HG02759 (cell line): ENCODE measurements around the gene MFAP5.

Experiments used
- ATAC-seq: cut with Tn5 transposase; IDR thresholded peaks from one replicate; pipeline ENCODE4 v1.9.1; 2021; ENCODE audit warnings: mild to moderate bottlenecking, moderate library complexity; ENCODE audit not compliant: unreplicated experiment

The MFAP5 gene

GRCh38 chr12:8662593-8662992, at the start of gene MFAP5:
Gene MFAP5, minus strand, starts transcription at chr12:8662826. Its CDS starts 722 bp downstream, at chr12:8662104.
- ATAC-seq = no peak

- ATAC-seq = no peak
Measured at GRCh38 chr12:8709124-8709830, 46.7 kb upstream of the MFAP5 start.

GRCh38 chr12:8702159-8702558, 39.5 kb upstream of the MFAP5 start:
- no peak for ATAC-seq

- ATAC-seq = no peak
Measured at GRCh38 chr12:8701046-8701660, 38.5 kb upstream of the MFAP5 start.

- no peak for ATAC-seq
Measured at GRCh38 chr12:8699714-8700113, 37.1 kb upstream of the MFAP5 start.

- no peak for ATAC-seq
Measured at GRCh38 chr12:8698879-8699278, 36.3 kb upstream of the MFAP5 start.

GRCh38 chr12:8698132-8698851, 35.7 kb upstream of the MFAP5 start:
- ATAC-seq = peak; percentile 45

GRCh38 chr12:8697476-8698131, 35.0 kb upstream of the MFAP5 start, which contains the start of gene RIMKLB:
Gene RIMKLB, plus strand, starts transcription at chr12:8697991. Its CDS starts 15,876 bp downstream, at chr12:8713867.
- ATAC-seq = peak; percentile 89

GRCh38 chr12:8697120-8697475, 34.5 kb upstream of the MFAP5 start:
- peak; percentile 23 for ATAC-seq

GRCh38 chr12:8696442-8697090, 33.9 kb upstream of the MFAP5 start:
- ATAC-seq = no peak

GRCh38 chr12:8695116-8695515, 32.5 kb upstream of the MFAP5 start:
- no peak for ATAC-seq

- no peak for ATAC-seq
Measured at GRCh38 chr12:8692573-8692972, 29.9 kb upstream of the MFAP5 start.

- no peak for ATAC-seq
Measured at GRCh38 chr12:8689681-8690080, 27.1 kb upstream of the MFAP5 start.

GRCh38 chr12:8687846-8688601, 25.4 kb upstream of the MFAP5 start:
- no peak for ATAC-seq

- ATAC-seq = no peak
Measured at GRCh38 chr12:8685051-8685450, 22.4 kb upstream of the MFAP5 start.

GRCh38 chr12:8681129-8681884, 18.7 kb upstream of the MFAP5 start:
- no peak for ATAC-seq

GRCh38 chr12:8680533-8680932, 17.9 kb upstream of the MFAP5 start:
- no peak for ATAC-seq

GRCh38 chr12:8678661-8679111, 16.1 kb upstream of the MFAP5 start:
- ATAC-seq = no peak

GRCh38 chr12:8677362-8677761, 14.7 kb upstream of the MFAP5 start:
- no peak for ATAC-seq
